ENCODE results near the gene RAB44.

Gene RAB44

GRCh38 chr6:36663504-36664446 is 33.9 kb upstream of the RAB44 start:
- Mint-ChIP-seq H3K27me3 (peaks cover 9% of the 10 kb centered on the region), H3K9me3 (no peaks in the 10 kb centered on the region), H3K4me3 (no peak overlapping the region), H3K4me1 (no peaks in the 10 kb centered on the region), H3K27ac (peak overlapping the region in 1 of 2 donors; percentile 19)
- ATAC-seq, result peak; percentile 35
- DNase-seq, result no peak

GRCh38 chr6:36665180-36665579 is 32.4 kb upstream of the RAB44 start:
- Mint-ChIP-seq H3K27ac (no peak overlapping the region), H3K9me3 (no peaks in the 10 kb centered on the region), H3K4me1 (no peaks in the 10 kb centered on the region), H3K4me3 (no peak overlapping the region), H3K27me3 (peaks cover 9% of the 10 kb centered on the region)
- DNase-seq (no peak), ATAC-seq (no peak)

- peaks cover 9% of the 10 kb centered on the region for H3K27me3 Mint-ChIP-seq
- no peak overlapping the region for H3K4me3 Mint-ChIP-seq
- H3K27ac Mint-ChIP-seq, result no peak overlapping the region
- no peaks in the 10 kb centered on the region for H3K4me1 Mint-ChIP-seq
- ATAC-seq (no peak), DNase-seq (no peak)
- no peaks in the 10 kb centered on the region for H3K9me3 Mint-ChIP-seq
Measured at GRCh38 chr6:36666287-36666686, 31.3 kb upstream of the RAB44 start.

GRCh38 chr6:36666826-36667591 is 30.6 kb upstream of the RAB44 start:
- no peak overlapping the region for H3K4me3 Mint-ChIP-seq
- DNase-seq (no peak), ATAC-seq (no peak)
- H3K27ac Mint-ChIP-seq, result no peak overlapping the region
- H3K27me3 Mint-ChIP-seq, result peaks cover 9% of the 10 kb centered on the region
- H3K9me3 Mint-ChIP-seq, result no peaks in the 10 kb centered on the region
- H3K4me1 Mint-ChIP-seq, result no peaks in the 10 kb centered on the region

- ATAC-seq (no peak), DNase-seq (no peak)
- H3K9me3 Mint-ChIP-seq, result no peaks in the 10 kb centered on the region
- H3K27ac Mint-ChIP-seq, result no peak overlapping the region
- no peak overlapping the region for H3K4me3 Mint-ChIP-seq
- no peaks in the 10 kb centered on the region for H3K27me3 Mint-ChIP-seq
- no peaks in the 10 kb centered on the region for H3K4me1 Mint-ChIP-seq
Measured at GRCh38 chr6:36668591-36668990, 29.0 kb upstream of the RAB44 start.

- Mint-ChIP-seq H3K4me1 (no peaks in the 10 kb centered on the region), H3K9me3 (no peaks in the 10 kb centered on the region), H3K4me3 (no peak overlapping the region), H3K27me3 (no peaks in the 10 kb centered on the region), H3K27ac (no peak overlapping the region)
- ATAC-seq (no peak), DNase-seq (no peak)
Measured at GRCh38 chr6:36669002-36669401, 28.6 kb upstream of the RAB44 start.

- DNase-seq, result no peak
- Mint-ChIP-seq H3K27me3 (no peaks in the 10 kb centered on the region), H3K9me3 (no peaks in the 10 kb centered on the region), H3K4me1 (no peaks in the 10 kb centered on the region), H3K27ac (no peak overlapping the region), H3K4me3 (no peak overlapping the region)
- no peak for ATAC-seq
Measured at GRCh38 chr6:36670271-36670670, 27.4 kb upstream of the RAB44 start.

GRCh38 chr6:36671687-36672375 is 25.8 kb upstream of the RAB44 start:
- Mint-ChIP-seq H3K27ac (peak overlapping the region in 1 of 2 donors; percentile 16), H3K9me3 (no peaks in the 10 kb centered on the region), H3K27me3 (peaks cover under 1% of the 10 kb centered on the region), H3K4me3 (no peak overlapping the region), H3K4me1 (peaks cover 12% of the 10 kb centered on the region)
- ATAC-seq (no peak), DNase-seq (no peak)

- H3K4me3 Mint-ChIP-seq, result no peak overlapping the region
- no peaks in the 10 kb centered on the region for H3K9me3 Mint-ChIP-seq
- peaks cover 32% of the 10 kb centered on the region for H3K4me1 Mint-ChIP-seq
- ATAC-seq (no peak), DNase-seq (no peak)
- H3K27ac Mint-ChIP-seq, result no peak overlapping the region
- H3K27me3 Mint-ChIP-seq, result peaks cover 16% of the 10 kb centered on the region
Measured at GRCh38 chr6:36673882-36674281, 23.7 kb upstream of the RAB44 start.

- peaks cover 37% of the 10 kb centered on the region for H3K4me1 Mint-ChIP-seq
- H3K27me3 Mint-ChIP-seq, result peaks cover 16% of the 10 kb centered on the region
- no peaks in the 10 kb centered on the region for H3K9me3 Mint-ChIP-seq
- ATAC-seq (no peak), DNase-seq (no peak)
- H3K27ac Mint-ChIP-seq, result no peak overlapping the region
- H3K4me3 Mint-ChIP-seq, result no peak overlapping the region
Measured at GRCh38 chr6:36674942-36675341, 22.7 kb upstream of the RAB44 start.

GRCh38 chr6:36676141-36677058 is 21.2 kb upstream of the RAB44 start:
- DNase-seq (peak in 1 of 2 donors; percentile 7), ATAC-seq (no peak)
- H3K9me3 Mint-ChIP-seq, result no peaks in the 10 kb centered on the region
- peaks cover 51% of the 10 kb centered on the region for H3K4me1 Mint-ChIP-seq
- H3K27ac Mint-ChIP-seq, result peak overlapping the region; percentile 72 to 74
- peaks cover 16% of the 10 kb centered on the region for H3K27me3 Mint-ChIP-seq
- H3K4me3 Mint-ChIP-seq, result peak overlapping the region; percentile 76 to 100

GRCh38 chr6:36677059-36677749 is 20.4 kb upstream of the RAB44 start:
- no peak for DNase-seq
- Mint-ChIP-seq H3K4me1 (peaks cover 59% of the 10 kb centered on the region), H3K4me3 (peak overlapping the region; percentile 76 to 100), H3K27ac (peak overlapping the region in 1 of 2 donors; percentile 17), H3K27me3 (peaks cover 16% of the 10 kb centered on the region), H3K9me3 (no peaks in the 10 kb centered on the region)
- ATAC-seq, result no peak

GRCh38 chr6:36677753-36678487 is 19.7 kb upstream of the RAB44 start:
- H3K4me3 Mint-ChIP-seq, result peak overlapping the region; percentile 76 to 100
- DNase-seq, result peak in 1 of 2 donors; percentile 11
- H3K9me3 Mint-ChIP-seq, result no peaks in the 10 kb centered on the region
- peaks cover 66% of the 10 kb centered on the region for H3K4me1 Mint-ChIP-seq
- no peak overlapping the region for H3K27ac Mint-ChIP-seq
- H3K27me3 Mint-ChIP-seq, result peaks cover 16% of the 10 kb centered on the region
- peak; percentile 0 for ATAC-seq
